Vagina (tissue), 2 donors: ENCODE measurements around the gene IPP.

ENCODE experiments used
- CTCF ChIP-seq, 3 experiments: fragments of 450-650 bp in 2 of 3; fragments of 200-600 bp in 1 of 3; sonication (generic) in 1 of 3; IDR thresholded peaks; one replicate each; pipeline ENCODE4 v1.5.1; 2017 to 2019; ENCODE audit warnings: antibody characterized with exemption in 3 of 3, mild to moderate bottlenecking in 2 of 3, moderate library complexity in 2 of 3
- POLR2A ChIP-seq, 2 donors: fragments of 450-650 bp; IDR thresholded peaks; one replicate each; pipeline ENCODE4 v1.6.1; 2017; ENCODE audit warnings: antibody characterized with exemption in 2 of 2, mild to moderate bottlenecking in 2 of 2, moderate library complexity in 2 of 2
- POLR2AphosphoS5 ChIP-seq, 2 donors: sonication (generic); formaldehyde crosslinking; IDR thresholded peaks; one replicate each; pipeline ENCODE4 v1.9.0; 2017; ENCODE audit warnings: antibody characterized with exemption in 2 of 2, mild to moderate bottlenecking in 2 of 2, low read depth in 1 of 2; ENCODE audit not compliant: insufficient read depth in 1 of 2

GRCh38 chr1:45667321-45668111, 82.9 kb downstream of the IPP start:
- TF ChIP-seq CTCF (IDR thresholded peaks at IDR 0.05): no peak
- no peak for TF ChIP-seq POLR2AphosphoS5 (IDR thresholded peaks at IDR 0.05; ENCODE audit: insufficient read depth in 1 of 2, low read depth in 1 of 2)
- TF ChIP-seq POLR2A (IDR thresholded peaks at IDR 0.05): no peak
